SKM-1 treated with dmso at 0.1 percent for 144 hours (cell line): ENCODE results near the gene PRDM16.

Source experiments
- DNase-seq: peaks from one replicate; lab custom pipeline; 2025; ENCODE audit not compliant: unreplicated experiment; lab: John Stamatoyannopoulos, UW

Gene PRDM16

DNA sequence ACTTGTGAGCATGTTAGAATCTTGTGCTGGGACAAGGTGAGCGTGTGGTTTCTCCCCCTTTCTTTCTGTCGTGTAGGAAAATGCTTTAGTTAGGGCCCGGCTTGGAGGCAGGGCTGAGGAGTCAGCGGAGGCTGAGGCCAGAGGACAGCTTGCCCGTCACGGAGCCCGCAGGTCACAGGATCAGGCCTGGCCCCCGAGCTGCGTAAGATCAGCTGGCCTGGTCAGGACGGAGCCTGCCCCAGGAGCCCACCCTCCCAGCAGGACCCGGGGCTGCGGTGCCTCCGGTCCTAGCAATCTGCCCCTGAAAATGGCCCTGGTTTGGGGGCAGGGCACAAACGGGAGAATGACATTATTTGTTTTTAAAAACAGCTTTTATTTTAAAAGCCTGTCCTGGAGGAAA, 52.0 kb downstream of the PRDM16 start:
- DNase-seq, result no peak

DNA sequence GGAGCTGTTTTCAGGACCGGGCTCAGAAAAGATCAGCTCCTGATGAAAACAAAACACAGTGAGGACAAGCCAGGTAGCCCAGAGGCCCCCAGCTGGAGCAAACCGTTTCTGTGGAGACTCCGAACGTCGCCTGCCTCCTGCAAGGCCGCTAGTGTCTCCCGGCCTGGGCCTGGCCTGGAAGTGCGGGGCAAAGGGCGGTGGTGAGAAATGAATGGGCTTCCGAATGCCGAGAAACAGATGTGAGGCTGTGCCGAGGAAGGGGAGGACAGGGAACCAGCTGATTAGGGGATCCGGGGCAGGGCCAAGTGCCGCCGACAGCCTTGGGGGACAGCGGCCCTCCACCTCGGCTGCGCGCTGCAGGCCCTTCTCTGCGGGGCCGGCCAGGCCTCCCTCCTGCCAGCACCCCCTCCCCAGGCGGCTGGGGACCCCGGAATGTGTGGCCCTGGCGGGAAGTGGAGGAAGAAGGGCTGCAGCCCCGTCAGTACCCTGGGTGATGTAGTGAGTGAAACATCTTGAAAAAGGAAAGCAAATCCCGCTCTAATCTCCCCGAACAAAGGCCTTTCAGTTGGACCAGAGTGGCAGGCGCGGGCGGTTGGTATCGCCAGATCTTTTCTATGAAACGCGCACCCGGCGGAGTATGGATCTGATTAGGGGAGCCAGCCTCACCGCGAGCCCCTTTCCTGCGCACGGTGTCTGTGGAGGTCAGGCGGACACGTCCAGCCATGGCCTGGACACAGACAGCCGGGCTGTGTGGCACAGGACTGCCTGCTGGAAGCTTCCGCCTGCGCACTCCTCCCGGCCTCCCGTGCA, 52.6 kb downstream of the PRDM16 start:
- no peak for DNase-seq

DNA sequence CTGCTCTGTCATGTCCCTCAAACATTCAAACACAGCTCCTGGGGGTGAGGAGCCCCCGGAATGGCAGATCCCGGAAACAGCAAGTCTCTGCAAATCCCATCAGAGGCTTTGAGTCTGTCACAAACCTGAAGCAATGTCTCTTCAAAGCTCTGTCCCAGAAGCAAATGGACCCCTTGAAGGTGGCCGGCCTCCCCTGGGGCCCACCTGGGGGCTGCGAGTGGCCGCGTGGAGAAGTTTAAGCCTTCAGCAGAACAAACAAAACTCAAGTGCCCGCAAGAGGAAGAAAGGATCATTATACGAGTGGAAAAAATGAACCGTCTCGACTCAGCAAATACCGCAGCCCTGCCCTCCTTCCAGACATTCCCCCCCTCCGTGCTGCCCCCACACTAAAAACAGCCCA, 53.3 kb downstream of the PRDM16 start:
- DNase-seq, result no peak

DNA sequence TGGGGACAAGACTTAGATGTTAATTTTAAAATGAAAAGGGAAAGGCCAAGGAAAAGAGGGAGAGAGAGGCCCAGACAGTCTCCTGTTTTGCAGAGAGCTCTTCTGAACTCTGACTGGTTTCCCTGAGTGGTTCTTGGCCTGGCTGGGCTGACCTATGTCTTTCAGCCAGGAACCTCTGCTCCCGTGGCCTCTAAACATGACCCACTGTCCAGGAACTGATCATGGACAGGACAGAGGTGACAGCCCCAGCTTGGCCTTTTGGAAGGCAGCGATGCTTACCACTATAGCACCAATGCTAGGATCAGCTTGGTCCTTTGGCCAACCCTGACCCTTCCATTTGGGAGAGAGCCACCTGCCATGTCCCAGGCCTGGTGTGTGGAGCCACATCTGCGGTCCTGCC, 55.2 kb downstream of the PRDM16 start:
- DNase-seq, result no peak

GRCh38 chr1:3125078-3125477, 56.1 kb downstream of the PRDM16 start:
- DNase-seq, result no peak

- no peak for DNase-seq
These were observed 56.8 kb downstream of the PRDM16 start for GRCh38 chr1:3125546-3126368.

DNA sequence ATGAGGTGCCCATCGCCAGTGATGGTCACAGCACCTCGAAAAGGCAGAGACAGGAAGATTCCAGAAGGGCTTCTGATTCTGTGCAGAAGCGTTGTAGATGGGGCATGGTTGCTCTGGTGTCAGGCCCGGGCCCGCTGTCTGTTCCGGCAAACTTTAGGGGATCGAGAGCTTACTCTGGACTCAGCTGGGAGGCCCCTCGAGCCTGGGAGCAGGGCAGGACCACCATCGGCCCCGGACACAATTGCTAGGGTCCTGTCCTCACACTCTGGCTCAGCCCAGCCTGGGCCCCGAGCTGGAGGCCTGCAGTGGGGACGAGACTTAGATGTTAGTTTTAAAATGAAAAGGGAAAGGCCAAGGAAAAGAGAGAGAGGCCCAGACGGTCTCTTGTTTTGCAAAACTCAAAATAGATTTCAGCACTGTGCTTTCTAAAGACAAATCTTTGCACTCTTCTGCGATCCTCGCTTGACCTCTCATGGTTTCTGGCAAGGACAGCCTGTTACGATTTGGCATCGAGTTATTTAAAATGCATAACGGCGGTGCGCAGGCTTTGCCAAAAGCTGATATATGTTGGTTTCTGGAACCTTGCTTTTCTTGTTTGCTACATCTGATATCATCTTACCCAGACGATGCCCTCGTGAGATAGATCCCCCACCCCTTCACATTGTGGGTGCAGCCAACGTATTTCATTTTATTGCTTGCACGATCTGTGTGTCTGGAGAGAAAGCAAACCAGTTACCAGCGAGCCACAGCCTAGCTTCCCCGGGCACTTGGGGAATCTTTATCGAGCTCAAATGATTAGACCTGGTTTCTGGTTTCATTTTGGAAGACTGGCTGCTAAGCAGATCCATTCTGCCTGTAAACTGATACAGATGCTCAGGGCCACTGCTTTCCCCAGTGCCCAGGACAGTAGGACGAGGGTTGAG, 58.0 kb downstream of the PRDM16 start:
- DNase-seq, result no peak

DNA sequence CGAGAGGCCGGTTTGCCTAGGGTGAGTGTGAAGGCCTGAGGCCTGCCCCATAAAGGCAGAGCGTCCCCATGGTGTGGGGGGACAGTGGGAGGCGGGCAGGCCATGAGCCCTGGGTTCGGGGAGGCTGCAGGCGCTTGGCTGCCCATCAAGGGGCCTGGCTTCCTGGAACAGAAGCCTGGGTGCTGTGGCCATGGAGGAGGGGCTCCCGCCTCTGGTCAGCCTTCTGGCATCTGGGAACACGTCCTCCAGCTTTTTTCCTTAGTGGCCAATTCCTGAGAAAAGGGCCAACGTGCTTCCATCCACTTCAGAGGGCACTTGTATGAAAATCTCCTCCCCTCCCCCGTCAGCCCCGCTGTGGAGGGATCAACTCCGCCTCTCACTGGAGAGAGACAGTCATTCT, 58.7 kb downstream of the PRDM16 start:
- DNase-seq, result no peak

- no peak for DNase-seq
These were observed 59.6 kb downstream of the PRDM16 start for GRCh38 chr1:3128431-3129132.

DNA sequence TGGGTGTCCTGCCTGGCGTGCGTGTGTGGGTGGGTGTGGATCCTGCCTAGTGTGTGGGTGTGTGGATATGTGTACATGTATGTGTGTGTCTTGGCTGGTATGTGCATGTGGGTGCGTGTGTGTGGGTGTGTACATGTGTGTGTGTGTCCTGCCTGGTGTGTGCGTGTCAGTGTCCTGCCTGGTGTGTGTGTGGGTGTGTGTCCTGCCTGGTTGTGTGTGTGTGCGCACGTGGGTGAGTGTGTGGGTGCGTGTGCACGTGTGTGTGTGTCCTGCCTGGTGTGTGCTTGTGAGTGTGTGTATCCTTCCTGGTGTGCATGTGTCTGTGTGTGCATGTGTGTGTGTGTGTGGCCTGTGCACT, 60.1 kb downstream of the PRDM16 start:
- no peak for DNase-seq

GRCh38 chr1:3130268-3130667, 61.3 kb downstream of the PRDM16 start:
- DNase-seq, result no peak

GRCh38 chr1:3132660-3133059, 63.7 kb downstream of the PRDM16 start:
- no peak for DNase-seq

- DNase-seq, result no peak
These were observed 64.7 kb downstream of the PRDM16 start for GRCh38 chr1:3133686-3134085.

DNA sequence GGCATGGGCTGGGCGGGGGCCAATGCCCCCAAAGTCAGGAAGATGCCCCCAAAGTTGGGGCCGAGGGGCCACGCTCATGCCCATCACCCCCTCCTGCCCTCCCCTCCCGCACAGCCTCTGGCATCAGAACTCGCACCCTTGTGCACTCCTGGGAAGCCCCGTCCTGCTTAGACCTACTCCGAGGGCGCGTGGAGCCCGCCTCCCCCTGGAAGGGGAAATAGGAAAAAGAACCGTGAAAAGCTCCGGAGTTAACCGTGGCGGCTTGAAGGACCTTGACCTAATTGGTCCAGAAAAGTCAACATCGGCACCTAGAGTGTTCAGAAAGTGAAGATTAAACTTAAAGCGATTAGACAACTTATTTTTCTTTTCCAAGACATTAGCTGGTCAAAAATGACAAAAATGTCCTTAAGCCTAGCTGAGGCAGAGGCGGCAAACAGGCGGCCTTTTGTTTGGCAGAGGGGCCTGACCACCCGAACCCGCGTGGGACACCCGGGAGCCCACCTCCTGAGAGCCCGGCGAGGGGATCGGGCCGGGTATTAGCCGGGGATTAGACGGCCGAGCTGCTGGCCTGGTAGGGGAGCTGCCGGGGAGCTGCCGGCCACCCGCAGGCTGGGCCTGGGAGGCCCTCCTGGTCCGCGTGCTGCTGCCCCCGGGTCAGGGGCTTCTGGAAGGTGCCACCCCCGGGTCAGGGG, 65.5 kb downstream of the PRDM16 start:
- no peak for DNase-seq

- DNase-seq, result no peak
These were observed 66.2 kb downstream of the PRDM16 start for GRCh38 chr1:3135073-3135702.

GRCh38 chr1:3135744-3136455, 66.9 kb downstream of the PRDM16 start:
- DNase-seq, result no peak

DNA sequence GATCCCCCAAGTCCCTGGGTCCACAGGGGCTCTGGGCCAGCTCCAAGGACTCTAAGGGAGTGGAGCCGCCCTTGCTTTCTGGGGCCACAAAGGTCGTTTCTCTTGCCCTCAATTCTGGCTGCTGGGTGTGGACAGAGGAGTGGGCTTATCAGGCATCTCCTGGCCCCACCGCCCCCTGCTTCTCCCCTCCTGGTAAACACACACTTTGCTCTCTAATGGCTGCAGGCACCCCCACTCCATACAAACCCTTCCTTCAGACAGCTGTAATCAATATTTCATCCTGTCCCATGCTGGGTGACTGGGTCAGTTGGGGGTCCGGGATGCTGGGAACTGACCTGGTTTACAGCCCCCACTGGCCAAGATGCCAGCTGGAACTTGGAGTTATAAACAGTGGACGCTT, 67.5 kb downstream of the PRDM16 start:
- DNase-seq, result no peak

DNA sequence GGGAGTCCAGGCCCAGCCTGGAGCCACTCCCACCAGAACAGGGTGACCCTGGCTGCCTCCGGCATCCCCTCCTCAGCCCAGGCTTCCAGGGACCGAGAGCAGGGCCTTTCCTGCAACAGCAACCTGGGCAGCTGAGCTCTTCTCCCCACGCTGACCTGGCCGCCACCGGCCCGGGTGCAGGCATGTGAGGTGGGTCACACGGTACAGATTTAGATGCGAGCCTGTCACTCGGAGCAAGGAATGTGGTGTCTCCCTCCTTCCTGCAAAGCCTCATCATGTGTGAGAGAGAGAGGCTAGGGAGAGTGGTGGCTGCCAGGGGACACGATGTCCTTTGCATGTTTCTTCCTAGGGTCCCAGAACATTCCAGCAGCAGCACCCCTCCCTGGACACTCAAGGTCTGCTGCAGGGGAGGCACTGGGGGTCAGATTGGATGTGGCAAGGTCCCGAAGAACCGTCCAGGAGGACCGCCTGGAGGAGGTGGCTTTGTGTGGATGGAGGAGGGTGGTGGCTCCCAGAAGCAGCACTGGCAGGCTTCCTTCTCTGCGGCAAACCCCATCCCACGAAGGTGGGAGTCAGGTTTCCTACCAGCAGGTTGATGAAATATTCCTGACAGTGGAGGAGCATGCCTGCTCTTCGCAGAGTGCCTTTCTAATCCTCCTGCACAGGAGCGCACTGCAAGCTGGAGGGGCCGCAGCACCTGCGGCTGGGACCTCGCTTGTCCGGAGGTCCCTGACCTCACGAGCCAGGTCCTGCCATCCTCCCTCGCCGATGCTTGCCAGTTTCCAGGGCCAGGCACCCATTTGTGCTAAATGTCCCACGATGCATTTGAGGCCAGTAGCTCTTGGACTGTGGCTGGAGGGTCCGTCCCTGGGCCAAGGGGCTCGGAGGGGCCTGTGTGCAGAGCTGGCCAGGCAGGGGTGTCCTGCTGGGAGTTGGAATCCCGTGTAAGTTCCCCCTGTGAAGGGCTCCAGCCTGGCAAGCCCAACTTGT, 68.4 kb downstream of the PRDM16 start:
- DNase-seq, result no peak
